Gastroesophageal sphincter (tissue), 3 donors: ENCODE data around the gene TRUB2.

ENCODE experiments used
- POLR2A ChIP-seq, 2 donors: fragments of 450-650 bp; IDR thresholded peaks; one replicate each; pipeline ENCODE4 v1.6.1; 2017; ENCODE audit warnings: antibody characterized with exemption in 2 of 2, mild to moderate bottlenecking in 2 of 2, moderate library complexity in 1 of 2
- POLR2AphosphoS5 ChIP-seq: sonication (generic); formaldehyde crosslinking; IDR thresholded peaks from one replicate; pipeline ENCODE4 v1.6.1; 2017; ENCODE audit warnings: antibody characterized with exemption
- TF ChIP-seq, protein P1 (sequence below), 4 experiments: fragments of 200-600 bp in 2 of 4; fragments of 450-650 bp in 2 of 4; sonication (generic) in 1 of 4; IDR thresholded peaks; one replicate each; pipeline ENCODE4 v1.5.1; 2017 to 2019; ENCODE audit warnings: antibody characterized with exemption in 4 of 4, mild to moderate bottlenecking in 2 of 4, moderate library complexity in 2 of 4

DNA sequence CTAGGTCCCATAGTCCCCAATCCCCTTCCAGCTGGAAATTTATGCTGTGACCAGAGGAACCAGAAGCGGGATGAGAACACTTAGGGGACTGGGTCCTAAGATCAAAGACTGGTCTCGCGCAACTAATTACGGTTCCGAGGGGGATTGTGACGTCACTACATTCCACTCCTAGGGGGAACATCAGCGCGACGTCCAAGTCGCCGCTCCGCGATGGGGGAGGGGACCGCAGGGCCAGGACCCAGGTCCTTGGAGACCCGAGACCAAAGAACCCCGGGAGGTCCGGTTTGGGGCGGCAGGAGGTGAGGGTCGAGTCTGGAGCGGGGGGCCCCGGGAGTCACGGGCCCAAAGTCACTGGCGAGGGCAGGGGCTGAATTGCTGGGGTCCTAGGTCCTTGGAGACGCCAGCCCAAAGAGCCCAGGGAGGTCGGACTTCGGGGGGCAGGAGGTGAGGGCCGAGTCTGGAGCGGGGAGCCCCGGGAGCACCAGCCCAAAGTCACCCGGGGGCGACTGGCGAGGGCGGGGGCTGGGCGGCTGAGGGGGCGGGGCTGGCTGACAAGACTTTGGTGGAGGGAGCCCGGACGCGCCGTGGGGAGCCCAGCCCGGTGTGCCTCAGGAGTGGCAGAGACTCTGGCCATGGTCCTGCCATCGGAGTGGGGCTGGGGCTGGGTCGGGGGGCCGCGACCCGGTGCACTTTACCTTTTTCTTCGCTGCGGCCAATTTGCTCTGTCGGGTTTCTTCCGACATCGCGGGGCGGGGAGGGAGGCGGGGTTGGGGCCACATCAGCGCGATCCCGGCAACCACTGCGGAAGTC is 46.8 kb downstream of the TRUB2 start, which contains the start of gene GOLGA2:
- no peak for TF ChIP-seq POLR2A (IDR thresholded peaks at IDR 0.05)
- no peak for TF ChIP-seq POLR2AphosphoS5
- TF ChIP-seq, protein P1, sequence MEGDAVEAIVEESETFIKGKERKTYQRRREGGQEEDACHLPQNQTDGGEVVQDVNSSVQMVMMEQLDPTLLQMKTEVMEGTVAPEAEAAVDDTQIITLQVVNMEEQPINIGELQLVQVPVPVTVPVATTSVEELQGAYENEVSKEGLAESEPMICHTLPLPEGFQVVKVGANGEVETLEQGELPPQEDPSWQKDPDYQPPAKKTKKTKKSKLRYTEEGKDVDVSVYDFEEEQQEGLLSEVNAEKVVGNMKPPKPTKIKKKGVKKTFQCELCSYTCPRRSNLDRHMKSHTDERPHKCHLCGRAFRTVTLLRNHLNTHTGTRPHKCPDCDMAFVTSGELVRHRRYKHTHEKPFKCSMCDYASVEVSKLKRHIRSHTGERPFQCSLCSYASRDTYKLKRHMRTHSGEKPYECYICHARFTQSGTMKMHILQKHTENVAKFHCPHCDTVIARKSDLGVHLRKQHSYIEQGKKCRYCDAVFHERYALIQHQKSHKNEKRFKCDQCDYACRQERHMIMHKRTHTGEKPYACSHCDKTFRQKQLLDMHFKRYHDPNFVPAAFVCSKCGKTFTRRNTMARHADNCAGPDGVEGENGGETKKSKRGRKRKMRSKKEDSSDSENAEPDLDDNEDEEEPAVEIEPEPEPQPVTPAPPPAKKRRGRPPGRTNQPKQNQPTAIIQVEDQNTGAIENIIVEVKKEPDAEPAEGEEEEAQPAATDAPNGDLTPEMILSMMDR (IDR thresholded peaks at IDR 0.05), result no peak
